Ramos (cell line): ENCODE measurements around the gene TMEM30B.

Source experiments
- in situ Hi-C: fragments of 300-500 bp; cut with MboI; formaldehyde crosslinking; loops from one replicate; pipeline ENCODE4 v1.14.3; 2022; ENCODE audit warnings: low sequenced_read_pairs; ENCODE audit not compliant: unreplicated experiment

The TMEM30B gene

GRCh38 chr14:61300209-61300608 lies 19.1 kb upstream of the TMEM30B start:
- in situ Hi-C loops, result no loop called here

GRCh38 chr14:61298824-61299223 lies 17.7 kb upstream of the TMEM30B start:
- in situ Hi-C loops, result no loop called here

GRCh38 chr14:61297581-61297980 lies 16.4 kb upstream of the TMEM30B start:
- in situ Hi-C loops, result no loop called here

GRCh38 chr14:61296719-61297502 lies 15.8 kb upstream of the TMEM30B start:
- in situ Hi-C loops, result no loop called here

GRCh38 chr14:61296151-61296550 lies 15.0 kb upstream of the TMEM30B start:
- in situ Hi-C loops, result no loop called here

GRCh38 chr14:61290701-61291100 lies 9.6 kb upstream of the TMEM30B start:
- in situ Hi-C loops, result no loop called here

GRCh38 chr14:61288720-61289119 lies 7.6 kb upstream of the TMEM30B start:
- in situ Hi-C loops, result no loop called here

GRCh38 chr14:61288228-61288627 lies 7.1 kb upstream of the TMEM30B start:
- in situ Hi-C loops, result no loop called here

- in situ Hi-C loops, result no loop called here
Measured at GRCh38 chr14:61287196-61287595, 6.1 kb upstream of the TMEM30B start.

GRCh38 chr14:61285364-61285763 lies 4.2 kb upstream of the TMEM30B start:
- in situ Hi-C loops, result no loop called here

GRCh38 chr14:61284001-61284400 lies 2.9 kb upstream of the TMEM30B start:
- in situ Hi-C loops, result no loop called here

- in situ Hi-C loops, result no loop called here
Measured at GRCh38 chr14:61282746-61283145, 1.6 kb upstream of the TMEM30B start.

- in situ Hi-C loops, result no loop called here
Measured at GRCh38 chr14:61281948-61282275, 774 bp upstream of the TMEM30B start.

GRCh38 chr14:61280526-61281185 lies 482 bp downstream of the TMEM30B start:
- in situ Hi-C loops, result no loop called here

GRCh38 chr14:61280092-61280525 lies 1.0 kb downstream of the TMEM30B start:
- in situ Hi-C loops, result no loop called here

- in situ Hi-C loops, result no loop called here
Measured at GRCh38 chr14:61279082-61279481, 2.1 kb downstream of the TMEM30B start.

- in situ Hi-C loops, result no loop called here
Measured at GRCh38 chr14:61277784-61278183, 3.4 kb downstream of the TMEM30B start.

- in situ Hi-C loops, result no loop called here
Measured at GRCh38 chr14:61277232-61277631, 3.9 kb downstream of the TMEM30B start.

- in situ Hi-C loops, result no loop called here
Measured at GRCh38 chr14:61271552-61271951, 9.6 kb downstream of the TMEM30B start.

GRCh38 chr14:61270714-61271113 lies 10.4 kb downstream of the TMEM30B start:
- in situ Hi-C loops, result no loop called here

- in situ Hi-C loops, result no loop called here
Measured at GRCh38 chr14:61269321-61270083, 11.6 kb downstream of the TMEM30B start.
